HepG2 (cell line): ENCODE data around the gene ARVCF. TPM values are rescaled to one million over a fixed set of nuclear protein-coding genes. Genes with fewer than 3 reads are reported as not detected.

ENCODE experiments used
- ATAC-seq: fragments of 200-7000 bp; cut with Tn5 transposase; 3 replicates; pipeline ENCODE4 v1.9.1; 2020; ENCODE audit warnings: mild to moderate bottlenecking, moderate library complexity
- BruUV-seq: library from RNA; stranded (reverse); fragments of 400-500 nt; replicated peaks from 2 replicates; lab custom pipeline; 2021; lab: Mats Ljungman, UMichigan
- CTCF ChIA-PET: fragments of 300-600 bp; formaldehyde crosslinking; extraction: SDS; loops from one replicate; lab custom pipeline; 2021; ENCODE audit warnings: low total read pairs, inconsistent platforms, low intra/inter-chr PET ratio; lab: Yijun Ruan, JAX
- POLR2A ChIA-PET: fragments of 350-600 bp; sonication (Branson Sonifier 250); formaldehyde crosslinking; loops from one replicate; lab custom pipeline; 2020; ENCODE audit warnings: antibody characterized with exemption, inconsistent platforms; lab: Yijun Ruan, JAX
- DNase-seq: peaks from one replicate; pipeline ENCODE4 v3.0.0-alpha.2; 2015; ENCODE audit warnings: low spot score
- FAIRE-seq: peaks from 3 replicates; lab custom pipeline; 2011; peaks lifted over from hg19 to GRCh38; lab: Jason Lieb, UNC
- H2AFZ ChIP-seq: one replicate; pipeline ENCODE4 v1.6.1; 2011; ENCODE audit warnings: low read length, inconsistent platforms
- H3K27ac ChIP-seq: fragments of 300-600 bp; 3 replicates; pipeline ENCODE4 v1.8.0; 2011; ENCODE audit warnings: mixed run types, mild to moderate bottlenecking, mixed read lengths, low read length, inconsistent platforms; ENCODE audit not compliant: insufficient read depth; ENCODE audit errors: extremely low read length
- H3K27me3 ChIP-seq, 2 experiments: fragments of 200-600 bp in 1 of 2; 2 replicates in 1 of 2; 3 replicates in 1 of 2; pipeline versions ENCODE4 v1.6.0 to v1.8.0; 2011; ENCODE audit warnings: low read length in 2 of 2, mild to moderate bottlenecking in 2 of 2, moderate library complexity in 2 of 2, inconsistent platforms in 1 of 2; ENCODE audit not compliant: insufficient read depth in 2 of 2, control insufficient read depth in 1 of 2
- H3K36me3 ChIP-seq, 2 experiments: fragments of 200-600 bp in 1 of 2; replicated peaks in 1 of 2; 2 replicates in 1 of 2; 3 replicates in 1 of 2; pipeline versions ENCODE4 v1.5.1 to v1.8.0; 2011; ENCODE audit warnings: low read length in 2 of 2, inconsistent platforms in 1 of 2; ENCODE audit not compliant: insufficient read depth in 2 of 2, control insufficient read depth in 1 of 2
- H3K4me1 ChIP-seq: 2 replicates; pipeline ENCODE4 v1.5.1; 2012; ENCODE audit warnings: low read length, inconsistent platforms; ENCODE audit not compliant: insufficient read depth
- H3K4me2 ChIP-seq: 2 replicates; pipeline ENCODE4 v1.6.0; 2011; ENCODE audit warnings: low read depth, low read length, inconsistent platforms
- H3K4me3 ChIP-seq, 3 experiments: fragments of 200-600 bp in 1 of 3; sonication (generic), shearing (Covaris generic) in 1 of 3; replicated peaks in 1 of 3; 2 replicates each; pipeline ENCODE4 v1.5.1; 2011 to 2016; ENCODE audit warnings: low read length in 3 of 3, inconsistent platforms in 2 of 3, low read depth in 2 of 3, mild to moderate bottlenecking in 2 of 3, control low read depth in 1 of 3, mixed read lengths in 1 of 3; ENCODE audit not compliant: insufficient read depth in 1 of 3
- H3K79me2 ChIP-seq: one replicate; pipeline ENCODE4 v1.6.1; 2011; ENCODE audit warnings: low read length, inconsistent platforms; ENCODE audit not compliant: insufficient read depth
- H3K9ac ChIP-seq: 2 replicates; pipeline ENCODE4 v1.6.0; 2011; ENCODE audit warnings: mild to moderate bottlenecking, low read depth, low read length, inconsistent platforms; ENCODE audit not compliant: insufficient read depth
- H3K9me3 ChIP-seq: 2 replicates; pipeline ENCODE4 v1.5.1; 2012; ENCODE audit warnings: mild to moderate bottlenecking, low read length
- H4K20me1 ChIP-seq: 2 replicates; pipeline ENCODE4 v1.6.0; 2011; ENCODE audit warnings: inconsistent platforms, mild to moderate bottlenecking, low read length, moderate library complexity; ENCODE audit not compliant: insufficient read depth
- AGO2 ChIP-seq: fragments of 200-400 bp; formaldehyde crosslinking; optimal IDR thresholded peaks from 2 replicates; pipeline ENCODE3; 2017; ENCODE audit warnings: mild to moderate bottlenecking, low read depth, low read length, moderate library complexity
- BRF2 ChIP-seq: sonication (generic); formaldehyde crosslinking; IDR thresholded peaks from 2 replicates; pipeline ENCODE4 v1.8.1; 2022; ENCODE audit warnings: mild to moderate bottlenecking, missing genetic modification reagents
- GFI1 ChIP-seq: sonication (generic); formaldehyde crosslinking; IDR thresholded peaks from 2 replicates; pipeline ENCODE4 v1.5.0; 2020; ENCODE audit warnings: missing genetic modification reagents, mild to moderate bottlenecking, borderline replicate concordance
- PHF5A ChIP-seq: IDR thresholded peaks from one replicate; pipeline ENCODE4 v1.6.1; 2018; ENCODE audit warnings: low read depth, missing genetic modification reagents; ENCODE audit not compliant: unreplicated experiment
- WIZ ChIP-seq: sonication (generic); formaldehyde crosslinking; IDR thresholded peaks from 2 replicates; pipeline ENCODE4 v1.5.1; 2020; ENCODE audit warnings: mild to moderate bottlenecking, missing genetic modification reagents
- ZFP37 ChIP-seq: sonication (generic); formaldehyde crosslinking; IDR thresholded peaks from 2 replicates; pipeline ENCODE4 v1.4.0; 2020; ENCODE audit warnings: missing genetic modification reagents, borderline replicate concordance
- ZNF318 ChIP-seq: sonication (generic); formaldehyde crosslinking; IDR thresholded peaks from 2 replicates; pipeline ENCODE4 v1.4.0; 2020; ENCODE audit warnings: mild to moderate bottlenecking, missing genetic modification reagents
- WGBS: methylation state at CpG from one replicate; pipeline ENCODE4 v1.1.6; 2017; ENCODE audit warnings: low lambda C conversion rate; 5-methylcytosine and 5-hydroxymethylcytosine counted together
- in situ Hi-C: cut with HindIII; loops from 2 replicates; pipeline ENCODE4 v1.10.0; 2017; ENCODE audit warnings: low pct_unique_long_range_greater_than_20kb; ENCODE audit not compliant: extremely low pct_ligation_motif_present
- intact Hi-C: fragments of 100-400 bp; cut with micrococcal nuclease; formaldehyde crosslinking; loops from one replicate; pipeline ENCODE4 v1.10.0; 2022; ENCODE audit not compliant: unreplicated experiment
- polyA plus RNA-seq, 8 experiments: library from polyadenylated mRNA; depleted of rRNA in 3 of 8; stranded (reverse) in 7 of 8; unstranded in 1 of 8; fragments of >200 nt; fragmentation: Illumina TruSeq in 4 of 8; extraction: Trizol in 4 of 8; gene quantifications; 2 replicates each; pipeline versions ENCODE4 v1.2.1 to v1.2.3, GENCODE V29; 2011 to 2016; ENCODE audit warnings: low read depth in 4 of 8, missing spikeins in 1 of 8, mixed read lengths in 1 of 8; ENCODE audit not compliant: insufficient read depth in 1 of 8
- total RNA-seq, 5 experiments: library from RNA; depleted of rRNA; stranded (reverse); fragments of >200 nt; fragmentation: Illumina TruSeq; extraction: Trizol; gene quantifications; 2 replicates each; pipeline ENCODE4 v1.2.3, GENCODE V29; 2016; ENCODE audit warnings: low read depth in 1 of 5

Gene ARVCF
- total and polyA plus RNA-seq, 2 of the 13 experiments (the other 11 are each of a cell fraction or from before 2014, with no cell fraction given): 16.4 to 17.7 TPM

GRCh38 chr22:20029550-20030225 lies 13.1 kb upstream of the ARVCF start:
- DNase-seq (no peak), ATAC-seq (no peak), FAIRE-seq (no peak)
- Histone ChIP-seq H4K20me1 (no peaks in the 10 kb centered on the region), H3K4me1 (no peaks in the 10 kb centered on the region), H3K4me2 (no peak overlapping the region), H2AFZ (no peak overlapping the region), H3K9ac (no peak overlapping the region), H3K4me3 (no peak overlapping the region), H3K27me3 (no peaks in the 10 kb centered on the region), H3K36me3 (peaks cover 0 to 2% of the 10 kb centered on the region in 2 experiments; a peak in 2 of 5 replicates), H3K27ac (no peak overlapping the region), H3K9me3 (no peaks in the 10 kb centered on the region), H3K79me2 (no peaks in the 10 kb centered on the region)
- in situ Hi-C loops (no loop called here), intact Hi-C loops (no loop called here)
- no TSS peak for BruUV-seq
- CTCF ChIA-PET: no interaction called here
- 94% methylated on average over 8 of the region's 9 CpGs for WGBS
- TF ChIP-seq PHF5A (CRISPR knock-in tag) (no peak), WIZ (CRISPR knock-in tag) (no peak)
- POLR2A ChIA-PET: no interaction called here

- Histone ChIP-seq H4K20me1 (no peaks in the 10 kb centered on the region), H2AFZ (no peak overlapping the region), H3K4me2 (no peak overlapping the region), H3K36me3 (peaks cover 0 to 2% of the 10 kb centered on the region in 2 experiments; a peak in 2 of 5 replicates), H3K9ac (no peak overlapping the region), H3K9me3 (no peaks in the 10 kb centered on the region), H3K4me1 (no peaks in the 10 kb centered on the region), H3K27me3 (no peaks in the 10 kb centered on the region), H3K79me2 (no peaks in the 10 kb centered on the region), H3K4me3 (no peak overlapping the region), H3K27ac (no peak overlapping the region)
- no peak for ATAC-seq
- BruUV-seq: no TSS peak
- intact Hi-C loops: no loop called here
- ChIA-PET POLR2A (no interaction called here), CTCF (no interaction called here)
- FAIRE-seq: no peak
- in situ Hi-C loops: no loop called here
- no peak for DNase-seq
- 94% methylated on average over 13 of the region's 16 CpGs for WGBS
- no peak for TF ChIP-seq GFI1 (CRISPR knock-in tag)
- TF ChIP-seq ZNF318: no peak
- no peak for TF ChIP-seq ZFP37 (CRISPR knock-in tag)
- peak; percentile 21 for TF ChIP-seq AGO2
- TF ChIP-seq BRF2 (CRISPR knock-in tag): no peak
These were observed 12.4 kb upstream of the ARVCF start for GRCh38 chr22:20028855-20029549.
